ENCODE results near the gene PLXDC2.

- TF ChIP-seq CTCF (IDR thresholded peaks at IDR 0.05), result no peak
- no peak for TF ChIP-seq EP300 (IDR thresholded peaks at IDR 0.05)
- no peak for TF ChIP-seq POLR2A (IDR thresholded peaks at IDR 0.05)
- TF ChIP-seq POLR2AphosphoS5 (IDR thresholded peaks at IDR 0.05), result no peak
Observed at GRCh38 chr10:19906108-19906791, 90.0 kb downstream of the PLXDC2 start.
